Measurements from ENCODE around the gene PRSS1.
"Not testable (repeated sequence)": the region's sequence is repeated elsewhere in the genome, so short reads cannot be mapped to it uniquely, and the experiment has no call there.

Gene PRSS1

DNA sequence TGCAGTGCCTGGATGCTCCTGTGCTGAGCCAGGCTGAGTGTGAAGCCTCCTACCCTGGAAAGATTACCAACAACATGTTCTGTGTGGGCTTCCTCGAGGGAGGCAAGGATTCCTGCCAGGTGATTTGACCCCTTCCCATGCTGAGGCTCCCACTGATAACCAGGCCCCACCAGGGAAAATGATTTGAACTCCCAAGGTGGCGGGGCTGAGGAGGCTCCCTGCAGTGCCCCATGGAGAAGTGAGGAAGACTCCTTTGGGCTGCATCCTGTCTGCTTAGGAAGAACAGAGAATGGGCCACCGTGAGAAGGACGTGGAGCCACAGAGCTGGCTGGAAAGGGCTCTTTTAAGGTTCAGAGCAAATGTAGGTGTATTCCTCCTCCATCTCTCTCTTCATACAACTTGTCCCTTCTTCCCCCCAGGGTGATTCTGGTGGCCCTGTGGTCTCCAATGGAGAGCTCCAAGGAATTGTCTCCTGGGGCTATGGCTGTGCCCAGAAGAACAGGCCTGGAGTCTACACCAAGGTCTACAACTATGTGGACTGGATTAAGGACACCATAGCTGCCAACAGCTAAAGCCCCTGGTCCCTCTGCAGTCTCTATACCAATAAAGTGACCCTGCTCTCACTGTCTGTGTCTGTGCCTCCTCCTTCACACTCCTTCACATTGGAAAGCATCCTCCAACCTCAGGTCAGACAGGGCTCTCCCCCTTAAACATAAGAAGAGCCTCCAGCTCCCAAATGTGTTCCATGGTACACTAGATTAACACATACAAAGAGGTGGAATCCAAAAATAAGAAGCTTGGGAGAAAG is 24.9 kb downstream of the PRSS1 start:
- DNase-seq (ENCODE audit: low read depth) = no peak

DNA sequence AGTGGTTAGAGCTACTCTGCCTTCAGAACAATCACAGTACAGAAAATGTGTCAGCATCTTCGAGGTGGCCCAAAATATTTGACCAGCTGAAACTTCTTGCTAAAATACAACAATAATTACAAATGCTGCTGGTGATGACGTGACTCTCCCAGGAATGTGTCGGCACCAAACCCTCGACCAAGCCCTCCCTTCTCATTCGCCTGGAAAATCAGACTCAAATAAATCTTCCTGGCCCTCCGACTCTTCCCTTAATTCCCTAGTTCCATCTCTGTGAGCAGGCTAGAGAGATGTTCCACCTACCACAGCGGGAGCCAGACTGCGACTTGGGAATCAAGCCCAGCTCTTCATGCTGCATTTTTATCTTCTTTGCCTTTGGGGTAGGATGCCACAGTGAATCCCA is 25.6 kb downstream of the PRSS1 start:
- no peak for DNase-seq (ENCODE audit: low read depth)

DNA sequence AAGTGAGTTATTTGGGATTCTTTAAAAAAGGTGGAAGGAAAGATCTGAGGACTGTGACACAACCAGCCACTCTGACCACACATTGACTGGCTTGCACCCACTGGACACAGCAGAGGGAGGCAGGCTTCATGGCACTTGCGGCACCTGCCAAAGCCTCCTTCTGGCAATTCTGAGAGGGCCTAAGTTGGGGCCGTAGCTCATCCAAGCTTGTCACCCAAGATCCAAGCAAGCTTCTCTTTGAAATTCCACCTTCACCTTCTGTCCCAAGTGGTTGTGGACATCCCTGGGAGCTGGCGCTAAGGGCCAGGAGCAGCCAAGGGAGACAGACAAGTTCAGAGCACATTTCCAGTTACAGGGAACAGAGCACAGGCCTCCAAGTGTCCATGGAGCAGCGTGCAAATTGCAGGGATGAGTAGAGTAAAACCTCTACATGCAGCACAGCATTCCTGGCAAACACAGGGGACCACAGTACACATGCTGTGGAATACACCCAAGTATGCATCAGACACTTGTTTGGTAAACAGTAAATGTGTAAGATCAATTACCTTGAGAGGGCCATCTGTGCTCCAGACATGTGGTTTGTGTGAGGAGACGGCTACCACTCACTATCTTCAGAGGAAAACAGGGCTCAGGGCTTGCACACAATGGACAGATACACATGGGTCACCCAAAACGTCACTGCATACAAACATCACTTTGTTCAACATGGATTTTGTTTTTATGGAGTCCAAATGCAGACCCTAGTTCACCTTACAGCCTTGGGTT is 26.3 kb downstream of the PRSS1 start:
- DNase-seq (ENCODE audit: low read depth) = not testable (repeated sequence)

DNA sequence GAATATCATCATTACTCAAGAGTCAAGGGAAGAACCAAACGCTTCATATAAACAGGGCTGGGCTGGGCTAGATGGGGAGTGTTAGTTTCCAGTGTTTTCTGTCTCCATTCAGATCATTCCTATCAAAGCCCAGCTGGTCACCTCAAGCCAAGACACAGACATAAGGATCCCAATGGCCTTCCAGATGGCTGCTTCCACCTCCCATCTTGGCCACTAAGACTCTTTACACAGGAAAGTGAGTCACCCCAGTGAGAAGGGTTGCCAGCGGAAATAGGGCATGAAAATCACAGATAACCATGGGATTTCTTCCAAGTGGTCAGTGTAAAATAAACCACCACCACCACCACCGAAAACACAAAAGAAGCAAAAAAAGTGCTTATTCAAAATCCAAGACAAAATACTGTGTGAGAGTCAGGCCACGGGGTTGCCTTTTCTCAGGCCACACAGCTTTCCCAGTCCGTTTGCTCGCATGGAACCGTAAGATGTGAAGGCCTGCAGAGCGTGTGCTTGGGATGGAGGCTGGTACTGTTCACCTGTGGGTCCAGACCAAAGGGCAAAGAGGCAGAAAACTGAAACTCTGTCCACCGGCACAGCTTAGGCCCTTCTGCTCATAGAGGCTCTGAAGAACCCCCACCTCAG is 27.1 kb downstream of the PRSS1 start:
- DNase-seq (ENCODE audit: low read depth) = no peak

DNA sequence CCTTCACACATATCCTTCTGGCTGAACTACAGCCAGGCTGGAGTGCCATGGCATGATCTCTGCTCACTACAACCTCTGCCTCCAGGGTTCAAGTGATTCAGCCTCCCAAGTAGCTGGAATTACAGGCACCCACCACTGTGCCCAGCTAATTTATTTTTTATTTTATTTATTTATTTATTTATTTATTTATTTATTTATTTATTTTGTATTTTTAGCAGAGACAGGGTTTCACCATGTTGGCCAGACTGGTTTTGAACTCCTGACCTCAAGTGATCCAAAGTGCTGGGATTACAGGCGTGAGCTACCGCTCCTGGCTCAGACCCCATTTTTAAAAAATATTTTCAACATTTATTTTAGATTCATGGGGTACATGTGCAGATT is 27.6 kb downstream of the PRSS1 start:
- not testable (repeated sequence) for DNase-seq (ENCODE audit: low read depth)

DNA sequence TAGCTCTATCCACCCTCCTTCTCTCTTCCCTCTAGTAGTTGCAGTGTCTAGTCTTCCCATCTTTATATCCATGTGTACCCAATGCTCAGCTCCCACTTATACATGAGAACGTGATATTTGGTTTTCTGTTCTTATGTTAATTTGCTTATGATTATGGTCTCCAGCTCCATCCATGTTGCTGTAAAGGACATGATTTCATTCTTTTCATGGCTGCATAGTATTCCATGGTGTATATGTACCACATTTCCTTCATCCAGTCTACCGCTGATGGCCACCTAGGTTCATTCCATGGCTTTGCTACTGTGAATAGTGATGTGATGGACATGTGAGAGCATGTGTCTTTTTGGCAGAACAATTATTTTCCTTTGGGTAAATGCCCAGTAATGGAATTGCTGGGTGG is 28.0 kb downstream of the PRSS1 start:
- no peak for DNase-seq (ENCODE audit: low read depth)

DNA sequence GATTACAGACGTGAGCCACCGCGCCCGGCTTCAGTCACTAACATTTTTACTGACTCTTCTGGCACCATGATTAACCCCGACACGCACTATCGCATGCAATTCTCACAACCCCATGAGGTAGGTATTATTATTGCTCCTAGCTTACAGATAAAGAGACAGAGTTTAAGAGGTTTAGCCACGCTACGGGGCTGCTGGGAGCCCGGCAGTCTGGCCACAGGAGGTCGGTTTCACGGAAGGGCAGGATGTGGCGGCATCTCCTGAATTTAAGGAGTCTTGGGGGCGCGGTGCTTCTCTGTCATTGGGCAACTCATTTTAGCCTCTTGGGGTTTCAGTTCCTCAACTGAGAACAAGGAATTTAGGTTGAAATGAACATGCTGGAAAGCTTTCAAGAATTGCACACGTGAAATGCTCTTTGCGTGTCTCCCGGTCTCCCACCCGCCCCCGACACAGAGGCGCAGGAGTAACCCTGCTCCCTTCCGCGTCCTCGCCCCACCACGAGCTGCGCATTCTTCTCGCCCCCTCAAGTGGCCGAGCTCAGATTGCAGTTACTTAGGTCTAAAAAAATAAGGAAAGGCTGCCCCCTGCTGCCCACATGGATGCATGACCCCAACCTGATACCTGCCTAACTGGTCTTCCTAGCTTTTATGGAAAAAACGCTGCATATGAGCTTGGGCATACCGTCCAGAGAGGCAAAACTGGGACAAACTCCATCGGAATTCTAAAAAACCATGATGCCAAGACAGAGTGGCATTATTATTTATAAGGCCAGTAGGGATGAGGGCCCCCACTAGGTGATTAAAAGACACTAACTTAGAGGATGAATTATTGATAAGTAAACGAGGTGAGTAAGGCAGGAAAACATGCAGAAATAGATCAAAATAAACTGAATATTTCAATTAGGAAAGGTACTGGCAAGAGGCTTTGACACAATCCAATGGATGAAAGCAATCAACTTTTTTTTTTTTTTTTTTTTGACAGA is 33.9 kb downstream of the PRSS1 start:
- peak; percentile 58 for DNase-seq (ENCODE audit: low read depth)

DNA sequence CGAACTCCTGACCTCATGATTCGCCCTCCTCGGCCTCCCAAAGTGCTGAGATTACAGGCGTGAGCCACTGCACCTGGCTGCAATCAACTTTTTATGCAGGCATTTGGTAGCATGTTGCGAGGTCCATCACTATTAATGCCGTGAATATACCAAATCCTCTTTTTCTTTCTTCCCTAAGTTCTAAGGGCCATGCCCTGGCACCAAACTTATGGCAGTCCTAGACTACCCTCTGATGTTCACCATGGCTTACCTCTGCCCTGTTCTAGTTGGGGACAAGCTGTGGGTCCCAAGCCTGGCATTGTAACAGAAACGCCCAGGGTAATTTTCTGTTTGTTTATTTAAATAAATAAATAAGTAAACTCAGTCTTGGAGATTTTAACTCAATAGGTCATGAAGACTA is 34.8 kb downstream of the PRSS1 start:
- DNase-seq (ENCODE audit: low read depth) = no peak

DNA sequence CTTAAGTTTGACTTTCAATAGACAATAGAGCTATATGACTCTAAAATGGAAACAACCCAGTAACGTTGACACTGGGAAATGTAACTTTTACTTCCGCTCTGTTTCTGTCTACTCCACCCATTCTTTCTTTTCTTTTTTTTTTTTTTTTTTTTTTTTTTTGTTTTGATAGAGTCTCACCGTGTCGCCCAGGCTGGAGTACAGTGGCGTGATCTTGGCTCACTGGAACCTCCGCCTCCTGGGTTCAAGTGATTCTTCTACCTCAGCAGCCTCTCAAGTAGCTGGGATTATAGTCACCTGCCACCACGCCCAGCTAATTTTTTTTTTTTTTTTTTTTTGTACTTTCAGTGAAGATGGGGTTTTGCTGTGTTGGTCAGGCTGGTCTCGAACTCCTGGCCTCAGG is 35.4 kb downstream of the PRSS1 start:
- no peak for DNase-seq (ENCODE audit: low read depth)

DNA sequence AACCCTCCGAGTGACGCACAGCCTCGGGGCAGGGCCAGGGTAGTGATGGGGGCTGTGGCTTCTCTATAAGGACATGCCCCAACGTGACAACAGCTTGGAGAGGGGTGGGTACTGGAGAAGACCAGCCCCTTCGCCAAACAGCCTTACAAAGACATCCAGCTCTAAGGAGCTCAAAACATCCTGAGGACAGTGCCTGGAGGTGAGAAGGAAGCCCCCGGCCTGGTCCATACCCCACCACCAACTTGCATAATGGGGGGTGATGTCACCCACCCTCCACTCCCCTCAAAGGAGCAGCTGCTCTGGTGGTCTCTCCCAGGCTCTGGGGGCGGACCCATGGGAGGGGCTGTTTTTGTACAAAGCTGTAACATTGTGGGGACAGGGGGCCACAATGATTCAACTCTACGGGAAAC is 36.6 kb downstream of the PRSS1 start:
- DNase-seq (ENCODE audit: low read depth) = no peak

DNA sequence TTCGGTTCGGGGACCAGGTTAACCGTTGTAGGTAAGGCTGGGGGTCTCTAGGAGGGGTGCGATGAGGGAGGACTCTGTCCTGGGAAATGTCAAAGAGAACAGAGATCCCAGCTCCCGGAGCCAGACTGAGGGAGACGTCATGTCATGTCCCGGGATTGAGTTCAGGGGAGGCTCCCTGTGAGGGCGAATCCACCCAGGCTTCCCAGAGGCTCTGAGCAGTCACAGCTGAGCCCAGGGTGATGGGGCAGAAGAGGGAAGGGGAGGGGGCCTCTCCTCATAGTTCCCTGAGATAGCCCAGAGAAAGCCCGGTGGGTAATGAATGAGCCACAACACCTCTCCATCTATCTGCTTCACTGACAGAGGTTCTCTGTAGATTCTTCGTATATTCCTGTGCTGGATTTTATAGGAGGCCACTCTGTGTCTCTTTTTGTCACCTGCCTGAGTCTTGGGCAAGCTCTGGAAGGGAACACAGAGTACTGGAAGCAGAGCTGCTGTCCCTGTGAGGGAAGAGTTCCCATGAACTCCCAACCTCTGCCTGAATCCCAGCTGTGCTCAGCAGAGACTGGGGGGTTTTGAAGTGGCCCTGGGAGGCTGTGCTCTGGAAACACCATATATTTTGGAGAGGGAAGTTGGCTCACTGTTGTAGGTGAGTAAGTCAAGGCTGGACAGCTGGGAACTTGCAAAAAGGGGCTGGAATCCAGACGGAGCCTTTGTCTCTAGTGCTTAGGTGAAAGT is 37.9 kb downstream of the PRSS1 start:
- DNase-seq (ENCODE audit: low read depth) = no peak

DNA sequence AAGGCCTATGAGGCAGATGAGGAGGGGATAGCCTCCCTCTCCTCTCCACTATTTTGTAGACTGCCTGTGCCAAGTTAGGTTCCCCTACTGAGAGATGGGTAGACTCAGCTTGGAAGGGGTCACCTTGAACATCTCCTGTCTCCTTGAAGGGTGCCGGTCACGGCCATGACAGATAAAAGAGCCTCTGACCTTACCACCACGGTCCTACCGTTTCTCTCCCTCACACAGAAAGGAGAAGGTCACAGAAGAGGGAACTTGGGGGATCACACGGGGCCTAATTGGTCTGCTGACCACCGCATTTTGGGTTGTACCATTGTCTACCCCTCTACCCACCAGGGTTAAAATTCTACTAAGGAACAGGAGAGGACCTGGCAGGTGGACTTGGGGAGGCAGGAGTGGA is 38.5 kb downstream of the PRSS1 start:
- no peak for DNase-seq (ENCODE audit: low read depth)

DNA sequence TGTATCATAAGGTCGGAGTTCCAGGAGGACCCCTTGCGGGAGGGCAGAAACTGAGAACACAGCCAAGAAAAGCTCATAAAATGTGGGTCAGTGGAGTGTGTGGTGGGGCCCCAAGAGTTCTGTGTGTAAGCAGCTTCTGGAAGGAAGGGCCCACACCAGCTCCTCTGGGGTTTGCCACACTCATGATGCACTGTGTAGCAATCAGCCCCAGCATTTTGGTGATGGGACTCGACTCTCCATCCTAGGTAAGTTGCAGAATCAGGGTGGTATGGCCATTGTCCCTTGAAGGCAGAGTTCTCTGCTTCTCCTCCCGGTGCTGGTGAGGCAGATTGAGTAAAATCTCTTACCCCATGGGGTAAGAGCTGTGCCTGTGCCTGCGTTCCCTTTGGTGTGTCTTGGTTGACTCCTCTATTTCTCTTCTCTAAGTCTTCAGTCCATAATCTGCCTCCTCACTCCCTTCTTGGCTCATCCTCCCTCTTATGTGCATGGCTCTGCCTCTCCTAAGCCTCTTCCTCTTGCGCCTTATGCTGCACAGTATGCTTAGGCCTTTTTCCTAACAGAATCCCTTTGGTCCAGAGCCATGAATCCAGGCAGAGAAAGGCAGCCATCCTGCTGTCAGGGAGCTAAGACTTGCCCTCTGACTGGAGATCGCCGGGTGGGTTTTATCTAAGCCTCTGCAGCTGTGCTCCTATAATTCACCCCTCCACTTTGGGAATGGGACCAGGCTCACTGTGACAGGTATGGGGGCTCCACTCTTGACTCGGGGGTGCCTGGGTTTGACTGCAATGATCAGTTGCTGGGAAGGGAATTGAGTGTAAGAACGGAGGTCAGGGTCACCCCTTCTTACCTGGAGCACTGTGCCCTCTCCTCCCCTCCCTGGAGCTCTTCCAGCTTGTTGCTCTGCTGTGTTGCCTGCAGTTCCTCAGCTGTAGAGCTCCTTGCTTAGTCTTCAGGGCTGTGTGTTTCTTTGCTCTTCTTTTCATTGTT is 39.3 kb downstream of the PRSS1 start:
- DNase-seq (ENCODE audit: low read depth) = no peak

DNA sequence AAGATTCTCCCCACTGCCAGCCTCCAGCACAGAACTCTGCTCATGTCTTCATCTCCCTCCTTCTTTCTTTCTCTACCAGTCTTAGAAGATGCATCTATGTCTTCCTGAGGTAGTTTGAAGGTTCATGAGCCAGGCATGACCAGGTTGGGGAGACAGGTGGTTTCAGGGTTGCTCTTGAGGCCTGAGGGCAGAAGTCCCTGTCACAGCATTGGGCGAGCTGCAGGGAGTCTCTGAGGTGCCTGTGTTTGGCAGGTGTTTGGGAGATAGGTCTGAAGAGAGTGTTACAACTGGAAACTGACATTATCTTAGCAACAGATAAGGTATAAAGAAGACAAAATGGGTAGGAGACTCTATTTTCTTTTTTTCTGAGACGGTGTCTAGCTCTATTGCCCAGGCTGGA is 40.2 kb downstream of the PRSS1 start:
- no peak for DNase-seq (ENCODE audit: low read depth)

DNA sequence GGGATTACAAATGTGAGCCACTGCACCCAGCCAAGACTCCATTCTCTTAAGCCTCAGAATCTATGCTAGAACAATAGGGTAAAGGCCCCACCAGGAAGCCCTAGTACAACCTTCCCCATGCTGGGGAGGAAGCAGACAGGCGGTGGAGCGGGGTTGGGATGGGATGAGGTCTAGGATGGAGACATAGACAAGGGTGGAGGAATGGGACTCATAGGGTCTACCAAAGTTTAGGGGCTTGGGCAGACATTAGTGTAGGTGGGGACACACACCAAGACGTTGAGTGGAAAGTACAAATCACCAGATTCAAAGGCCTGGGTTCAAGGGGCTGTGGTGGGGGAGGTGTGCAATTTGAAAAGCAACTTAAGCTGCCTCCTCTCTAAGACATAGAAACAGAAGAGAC is 40.8 kb downstream of the PRSS1 start:
- DNase-seq (ENCODE audit: low read depth) = no peak

DNA sequence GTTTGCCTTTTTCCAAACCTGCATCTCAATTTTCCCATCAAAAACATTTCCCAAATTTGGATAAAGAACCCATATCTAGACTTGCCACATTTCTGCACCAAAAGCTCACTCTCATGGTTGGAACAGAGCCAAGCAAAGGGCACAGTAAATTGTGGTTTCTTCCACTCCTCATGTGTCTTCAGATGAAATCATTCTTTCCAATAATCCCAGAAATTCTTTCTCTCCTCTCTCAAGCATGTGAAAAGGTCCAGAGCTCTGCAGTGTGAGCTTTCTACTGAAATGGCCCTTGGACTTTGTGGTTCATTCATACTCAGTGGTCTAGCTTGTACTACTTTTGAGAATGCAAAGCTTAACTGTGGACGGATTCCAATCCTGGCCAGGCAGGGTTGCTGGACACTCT is 41.3 kb downstream of the PRSS1 start:
- no peak for DNase-seq (ENCODE audit: low read depth)

DNA sequence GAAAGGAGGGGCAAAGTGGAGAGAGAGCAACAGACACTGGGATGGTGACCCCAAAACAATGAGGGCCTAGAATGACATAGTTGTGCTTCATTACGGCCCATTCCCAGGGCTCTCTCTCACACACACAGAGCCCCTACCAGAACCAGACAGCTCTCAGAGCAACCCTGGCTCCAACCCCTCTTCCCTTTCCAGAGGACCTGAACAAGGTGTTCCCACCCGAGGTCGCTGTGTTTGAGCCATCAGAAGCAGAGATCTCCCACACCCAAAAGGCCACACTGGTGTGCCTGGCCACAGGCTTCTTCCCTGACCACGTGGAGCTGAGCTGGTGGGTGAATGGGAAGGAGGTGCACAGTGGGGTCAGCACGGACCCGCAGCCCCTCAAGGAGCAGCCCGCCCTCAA is 42.2 kb downstream of the PRSS1 start:
- DNase-seq (ENCODE audit: low read depth) = no peak

DNA sequence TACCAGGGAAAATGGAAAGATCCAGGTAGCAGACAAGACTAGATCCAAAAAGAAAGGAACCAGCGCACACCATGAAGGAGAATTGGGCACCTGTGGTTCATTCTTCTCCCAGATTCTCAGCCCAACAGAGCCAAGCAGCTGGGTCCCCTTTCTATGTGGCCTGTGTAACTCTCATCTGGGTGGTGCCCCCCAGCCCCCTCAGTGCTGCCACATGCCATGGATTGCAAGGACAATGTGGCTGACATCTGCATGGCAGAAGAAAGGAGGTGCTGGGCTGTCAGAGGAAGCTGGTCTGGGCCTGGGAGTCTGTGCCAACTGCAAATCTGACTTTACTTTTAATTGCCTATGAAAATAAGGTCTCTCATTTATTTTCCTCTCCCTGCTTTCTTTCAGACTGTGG is 42.9 kb downstream of the PRSS1 start:
- no peak for DNase-seq (ENCODE audit: low read depth)

DNA sequence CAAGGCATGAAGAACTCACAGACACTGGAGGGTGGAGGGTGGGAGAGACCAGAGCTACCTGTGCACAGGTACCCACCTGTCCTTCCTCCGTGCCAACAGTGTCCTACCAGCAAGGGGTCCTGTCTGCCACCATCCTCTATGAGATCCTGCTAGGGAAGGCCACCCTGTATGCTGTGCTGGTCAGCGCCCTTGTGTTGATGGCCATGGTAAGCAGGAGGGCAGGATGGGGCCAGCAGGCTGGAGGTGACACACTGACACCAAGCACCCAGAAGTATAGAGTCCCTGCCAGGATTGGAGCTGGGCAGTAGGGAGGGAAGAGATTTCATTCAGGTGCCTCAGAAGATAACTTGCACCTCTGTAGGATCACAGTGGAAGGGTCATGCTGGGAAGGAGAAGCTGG is 43.3 kb downstream of the PRSS1 start:
- DNase-seq (ENCODE audit: low read depth) = no peak

DNA sequence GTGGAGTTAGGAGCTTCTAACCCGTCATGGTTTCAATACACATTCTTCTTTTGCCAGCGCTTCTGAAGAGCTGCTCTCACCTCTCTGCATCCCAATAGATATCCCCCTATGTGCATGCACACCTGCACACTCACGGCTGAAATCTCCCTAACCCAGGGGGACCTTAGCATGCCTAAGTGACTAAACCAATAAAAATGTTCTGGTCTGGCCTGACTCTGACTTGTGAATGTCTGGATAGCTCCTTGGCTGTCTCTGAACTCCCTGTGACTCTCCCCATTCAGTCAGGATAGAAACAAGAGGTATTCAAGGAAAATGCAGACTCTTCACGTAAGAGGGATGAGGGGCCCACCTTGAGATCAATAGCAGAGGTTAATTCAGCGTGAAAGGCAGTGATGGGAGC is 43.9 kb downstream of the PRSS1 start:
- no peak for DNase-seq (ENCODE audit: low read depth)

Measured in activated T-cell treated with anti-CD3 and anti-CD28 coated beads for 48 hours (primary cell).